ENCODE data around the gene STOML1.

Gene STOML1

GRCh38 chr15:73930790-73931281 is 61.3 kb downstream of the STOML1 start:
- peaks cover 6% of the 10 kb centered on the region for H3K27me3 Mint-ChIP-seq
- H3K4me3 Mint-ChIP-seq, result no peak overlapping the region
- H3K36me3 Mint-ChIP-seq (ENCODE audit: low read depth), result no peaks in the 10 kb centered on the region
- H3K9me3 Mint-ChIP-seq, result no peaks in the 10 kb centered on the region
- no peak overlapping the region for H3K27ac Mint-ChIP-seq
- H3K4me1 Mint-ChIP-seq (ENCODE audit: low read depth), result peaks cover 6% of the 10 kb centered on the region

GRCh38 chr15:73930371-73930770 is 61.7 kb downstream of the STOML1 start:
- H3K9me3 Mint-ChIP-seq, result no peaks in the 10 kb centered on the region

GRCh38 chr15:73928971-73929627 is 63.0 kb downstream of the STOML1 start:
- Mint-ChIP-seq H3K27me3 (peaks cover 6% of the 10 kb centered on the region), H3K36me3 (ENCODE audit: low read depth) (no peaks in the 10 kb centered on the region), H3K9me3 (no peaks in the 10 kb centered on the region), H3K4me1 (ENCODE audit: low read depth) (peaks cover 22% of the 10 kb centered on the region), H3K27ac (no peak overlapping the region), H3K4me3 (no peak overlapping the region)

More at GRCh38 chr15:73930371-73930770, 61.7 kb downstream of the STOML1 start:
- Mint-ChIP-seq H3K27ac (no peak overlapping the region), H3K4me1 (ENCODE audit: low read depth) (peaks cover 11% of the 10 kb centered on the region), H3K27me3 (peaks cover 6% of the 10 kb centered on the region), H3K4me3 (no peak overlapping the region), H3K36me3 (ENCODE audit: low read depth) (no peaks in the 10 kb centered on the region)

Measured in stimulated activated naive CD8-positive, alpha-beta T cell treated with anti-CD3 and anti-CD28 coated beads, Interleukin-15, Interleukin-2, amounts not matched to agents 100 ng/mL and 50 ng/mL, for 24 hours (primary cell).